ENCODE data around the gene FOXI2.

FOXI2 gene

DNA sequence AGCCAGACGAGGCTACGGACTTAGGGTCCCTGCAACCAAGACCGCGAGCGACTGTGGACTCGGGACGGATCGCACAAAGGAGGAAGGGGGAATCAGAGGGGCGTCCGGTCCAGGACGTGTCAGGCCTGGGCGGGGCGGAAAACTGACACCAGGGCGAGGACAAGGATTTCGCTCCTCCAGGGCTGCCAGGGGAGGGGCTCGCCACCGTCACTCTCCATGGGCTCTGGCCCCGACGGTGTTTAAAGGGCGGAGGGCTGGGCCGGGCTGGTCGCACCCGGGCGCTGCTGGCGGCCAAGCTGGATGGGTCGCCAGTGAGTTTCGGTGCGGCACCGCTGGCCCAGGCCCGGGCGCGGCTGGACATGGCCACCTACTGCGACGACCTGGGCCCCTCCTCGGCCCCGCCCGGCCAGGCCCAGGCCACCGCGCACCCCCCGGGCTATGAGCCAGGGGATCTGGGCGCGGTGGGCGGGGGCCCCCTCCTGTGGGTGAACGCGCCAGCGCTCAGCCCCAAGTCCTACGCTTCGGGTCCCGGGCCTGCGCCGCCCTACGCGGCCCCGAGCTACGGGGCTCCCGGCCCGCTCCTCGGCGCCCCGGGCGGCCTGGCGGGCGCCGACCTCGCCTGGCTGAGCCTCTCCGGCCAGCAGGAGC lies at the start of gene FOXI2:
TSS of gene FOXI2 (plus strand) at position 271 of the 648 bp plus-strand sequence. CDS start at position 360, 89 bp downstream.
- DNase-seq (ENCODE audit: low read depth), result no peak
- H3K4me3 ChIP-seq (ENCODE audit: control insufficient read depth, low read depth, low read length), result no peak within 1 kb of the TSS
- TF ChIP-seq, protein P1, sequence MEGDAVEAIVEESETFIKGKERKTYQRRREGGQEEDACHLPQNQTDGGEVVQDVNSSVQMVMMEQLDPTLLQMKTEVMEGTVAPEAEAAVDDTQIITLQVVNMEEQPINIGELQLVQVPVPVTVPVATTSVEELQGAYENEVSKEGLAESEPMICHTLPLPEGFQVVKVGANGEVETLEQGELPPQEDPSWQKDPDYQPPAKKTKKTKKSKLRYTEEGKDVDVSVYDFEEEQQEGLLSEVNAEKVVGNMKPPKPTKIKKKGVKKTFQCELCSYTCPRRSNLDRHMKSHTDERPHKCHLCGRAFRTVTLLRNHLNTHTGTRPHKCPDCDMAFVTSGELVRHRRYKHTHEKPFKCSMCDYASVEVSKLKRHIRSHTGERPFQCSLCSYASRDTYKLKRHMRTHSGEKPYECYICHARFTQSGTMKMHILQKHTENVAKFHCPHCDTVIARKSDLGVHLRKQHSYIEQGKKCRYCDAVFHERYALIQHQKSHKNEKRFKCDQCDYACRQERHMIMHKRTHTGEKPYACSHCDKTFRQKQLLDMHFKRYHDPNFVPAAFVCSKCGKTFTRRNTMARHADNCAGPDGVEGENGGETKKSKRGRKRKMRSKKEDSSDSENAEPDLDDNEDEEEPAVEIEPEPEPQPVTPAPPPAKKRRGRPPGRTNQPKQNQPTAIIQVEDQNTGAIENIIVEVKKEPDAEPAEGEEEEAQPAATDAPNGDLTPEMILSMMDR (conservative IDR thresholded peaks at IDR 0.05; ENCODE audit: control insufficient read depth, insufficient read depth, low read depth, low read length), result no peak

DNA sequence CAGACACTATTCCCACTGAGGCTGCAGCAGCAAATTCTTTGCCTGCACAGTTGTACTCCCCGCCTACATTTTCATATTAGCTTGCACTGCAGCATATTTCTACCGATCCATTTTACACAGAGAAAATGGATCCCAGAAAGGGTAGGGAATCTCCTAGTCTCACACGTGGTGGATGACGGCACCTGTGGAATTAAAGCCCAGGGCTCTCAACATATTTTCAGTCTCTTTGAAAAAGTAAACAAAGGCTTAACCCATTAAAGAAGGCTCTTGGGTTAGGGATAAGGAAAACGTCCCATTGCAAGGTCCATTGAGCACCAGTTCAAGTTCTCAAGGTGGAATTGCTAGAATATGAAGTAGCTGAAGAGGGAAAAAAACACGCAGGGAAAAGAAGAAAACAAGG lies 49.4 kb upstream of the FOXI2 start:
- no peak for DNase-seq (ENCODE audit: low read depth)
- TF ChIP-seq, protein P1 (conservative IDR thresholded peaks at IDR 0.05; ENCODE audit: control insufficient read depth, insufficient read depth, low read depth, low read length), result no peak

DNA sequence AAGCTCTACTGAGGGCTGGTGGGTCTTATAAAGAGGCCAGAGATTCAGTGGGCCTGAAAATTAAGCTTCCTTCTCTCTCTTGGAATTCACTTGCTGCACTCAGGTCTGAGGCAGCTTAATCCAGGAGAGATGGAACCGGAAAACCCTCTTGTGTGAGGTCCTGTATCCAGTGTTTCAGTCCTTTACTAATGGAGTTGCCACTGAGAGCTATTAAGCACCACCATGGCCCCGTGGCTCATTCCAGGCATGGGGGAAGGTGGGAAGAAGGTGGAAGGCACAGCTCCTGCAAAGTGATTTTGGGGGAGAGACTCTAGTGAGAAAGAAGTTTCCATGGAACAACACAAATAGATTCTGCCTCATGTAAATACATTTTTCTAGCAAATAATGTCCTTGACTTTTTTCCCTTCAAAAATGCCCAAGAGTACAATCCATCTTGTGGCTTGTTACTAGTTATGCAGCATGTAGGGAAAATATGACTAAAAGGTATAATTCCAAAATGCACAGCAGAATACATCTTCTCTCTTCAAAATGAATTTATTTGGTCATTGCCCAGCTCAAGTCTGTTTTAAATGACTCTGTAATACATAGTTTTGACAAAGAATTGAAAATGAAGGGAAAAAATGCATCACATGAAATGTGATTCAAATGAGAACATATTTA lies 46.7 kb upstream of the FOXI2 start:
- TF ChIP-seq, protein P1 (conservative IDR thresholded peaks at IDR 0.05; ENCODE audit: control insufficient read depth, insufficient read depth, low read depth, low read length), result no peak
- no peak for DNase-seq (ENCODE audit: low read depth)
- no peak overlapping the region for H3K4me3 ChIP-seq (ENCODE audit: control insufficient read depth, low read depth, low read length)

More for the DNA sequence above, 49.4 kb upstream of the FOXI2 start:
- no peak overlapping the region for H3K4me3 ChIP-seq (ENCODE audit: control insufficient read depth, low read depth, low read length)

DNA sequence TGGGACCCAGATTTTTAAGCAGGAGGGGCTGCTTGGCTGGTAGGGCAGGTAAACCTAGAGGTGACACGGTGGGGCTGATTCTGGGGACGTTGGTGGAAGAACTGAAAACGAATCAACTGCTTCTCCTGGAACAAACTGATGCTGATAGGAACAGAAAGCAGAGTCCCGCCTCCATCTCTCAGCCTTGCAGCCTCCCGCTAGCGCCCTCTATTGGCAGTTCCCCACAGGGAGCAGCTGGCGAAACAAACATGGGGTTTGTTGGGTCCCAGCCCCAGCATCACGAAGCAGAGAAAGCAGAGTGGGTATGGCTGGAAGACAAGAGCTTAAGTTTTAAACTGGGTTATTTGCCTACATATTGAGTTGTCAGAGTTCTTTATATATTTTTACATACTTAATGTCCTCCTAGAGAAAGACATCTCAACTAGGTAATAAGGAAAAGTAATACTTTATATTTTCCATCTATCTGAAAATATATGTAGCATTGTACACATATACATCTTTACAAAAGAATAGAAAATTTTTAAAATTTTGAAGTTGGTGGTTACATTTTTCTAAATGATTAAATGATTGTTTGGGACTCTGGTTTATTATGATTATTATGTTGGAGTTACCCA lies 42.3 kb upstream of the FOXI2 start:
- no peak overlapping the region for H3K4me3 ChIP-seq (ENCODE audit: control insufficient read depth, low read depth, low read length)
- TF ChIP-seq, protein P1 (conservative IDR thresholded peaks at IDR 0.05; ENCODE audit: control insufficient read depth, insufficient read depth, low read depth, low read length), result peak; percentile 37
- peak; percentile 9 for DNase-seq (ENCODE audit: low read depth)

DNA sequence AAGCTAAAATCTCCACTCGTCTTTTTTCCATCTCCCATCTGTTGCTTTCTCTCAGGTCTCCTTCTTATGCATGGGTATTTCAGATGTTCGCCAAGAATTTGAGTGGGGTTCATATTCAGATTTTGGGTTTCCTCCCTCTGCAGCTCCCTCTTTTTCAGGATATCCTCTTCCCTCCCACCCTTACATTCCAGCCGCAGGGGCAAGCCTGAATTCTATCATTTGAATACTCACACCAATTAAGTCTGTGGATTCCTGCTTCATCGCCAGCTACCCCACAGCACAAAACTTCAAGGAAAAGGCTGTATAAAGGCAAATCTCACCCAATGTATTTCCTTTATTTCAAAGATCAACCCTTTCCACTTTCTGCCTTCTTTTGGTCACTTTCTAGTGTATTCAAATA lies 41.6 kb upstream of the FOXI2 start:
- TF ChIP-seq, protein P1 (conservative IDR thresholded peaks at IDR 0.05; ENCODE audit: control insufficient read depth, insufficient read depth, low read depth, low read length), result no peak

DNA sequence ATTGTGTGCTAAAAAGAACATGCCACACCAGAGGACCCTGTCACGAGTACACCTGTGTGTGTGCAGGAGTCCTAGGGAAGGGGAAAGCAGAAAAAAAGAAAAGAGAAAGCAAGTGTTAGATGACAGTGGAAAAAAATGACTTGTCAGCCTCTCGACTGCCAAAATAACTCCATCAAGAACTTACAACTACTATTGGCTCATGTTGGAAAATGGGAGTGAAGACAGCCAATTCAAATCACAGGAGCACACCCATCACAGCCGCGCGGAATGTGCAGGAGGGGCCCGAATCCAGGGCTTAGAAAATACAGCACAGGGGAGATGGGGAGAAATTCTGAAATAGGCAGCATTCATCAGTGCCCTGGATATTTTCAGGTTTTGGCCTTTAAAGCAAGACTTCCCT lies 38.1 kb upstream of the FOXI2 start:
- TF ChIP-seq, protein P1 (conservative IDR thresholded peaks at IDR 0.05; ENCODE audit: control insufficient read depth, insufficient read depth, low read depth, low read length), result no peak
- DNase-seq (ENCODE audit: low read depth), result no peak
- H3K4me3 ChIP-seq (ENCODE audit: control insufficient read depth, low read depth, low read length), result no peak overlapping the region

More for the DNA sequence above, 41.6 kb upstream of the FOXI2 start:
- H3K4me3 ChIP-seq (ENCODE audit: control insufficient read depth, low read depth, low read length), result no peak overlapping the region
- DNase-seq (ENCODE audit: low read depth), result no peak
